ENCODE data around the gene POLN.

Gene POLN

GRCh38 chr4:2067446-2068197 is 174.3 kb downstream of the POLN start:
- Mint-ChIP-seq H3K4me3 (no peak overlapping the region), H3K4me1 (no peaks in the 10 kb centered on the region), H3K36me3 (no peaks in the 10 kb centered on the region), H3K9me3 (no peaks in the 10 kb centered on the region), H3K27me3 (no peaks in the 10 kb centered on the region), H3K27ac (no peak overlapping the region)

- no peak overlapping the region for H3K4me3 Mint-ChIP-seq
- no peaks in the 10 kb centered on the region for H3K9me3 Mint-ChIP-seq
- no peak overlapping the region for H3K27ac Mint-ChIP-seq
- H3K36me3 Mint-ChIP-seq, result no peaks in the 10 kb centered on the region
- peaks cover 2% of the 10 kb centered on the region for H3K27me3 Mint-ChIP-seq
- no peaks in the 10 kb centered on the region for H3K4me1 Mint-ChIP-seq
These were observed 175.1 kb downstream of the POLN start for GRCh38 chr4:2066571-2067445.

GRCh38 chr4:2066011-2066551 is 175.8 kb downstream of the POLN start:
- H3K4me1 Mint-ChIP-seq, result no peaks in the 10 kb centered on the region
- peaks cover 2% of the 10 kb centered on the region for H3K27me3 Mint-ChIP-seq
- H3K27ac Mint-ChIP-seq, result no peak overlapping the region
- no peaks in the 10 kb centered on the region for H3K9me3 Mint-ChIP-seq
- H3K36me3 Mint-ChIP-seq, result no peaks in the 10 kb centered on the region
- H3K4me3 Mint-ChIP-seq, result no peak overlapping the region

DNA sequence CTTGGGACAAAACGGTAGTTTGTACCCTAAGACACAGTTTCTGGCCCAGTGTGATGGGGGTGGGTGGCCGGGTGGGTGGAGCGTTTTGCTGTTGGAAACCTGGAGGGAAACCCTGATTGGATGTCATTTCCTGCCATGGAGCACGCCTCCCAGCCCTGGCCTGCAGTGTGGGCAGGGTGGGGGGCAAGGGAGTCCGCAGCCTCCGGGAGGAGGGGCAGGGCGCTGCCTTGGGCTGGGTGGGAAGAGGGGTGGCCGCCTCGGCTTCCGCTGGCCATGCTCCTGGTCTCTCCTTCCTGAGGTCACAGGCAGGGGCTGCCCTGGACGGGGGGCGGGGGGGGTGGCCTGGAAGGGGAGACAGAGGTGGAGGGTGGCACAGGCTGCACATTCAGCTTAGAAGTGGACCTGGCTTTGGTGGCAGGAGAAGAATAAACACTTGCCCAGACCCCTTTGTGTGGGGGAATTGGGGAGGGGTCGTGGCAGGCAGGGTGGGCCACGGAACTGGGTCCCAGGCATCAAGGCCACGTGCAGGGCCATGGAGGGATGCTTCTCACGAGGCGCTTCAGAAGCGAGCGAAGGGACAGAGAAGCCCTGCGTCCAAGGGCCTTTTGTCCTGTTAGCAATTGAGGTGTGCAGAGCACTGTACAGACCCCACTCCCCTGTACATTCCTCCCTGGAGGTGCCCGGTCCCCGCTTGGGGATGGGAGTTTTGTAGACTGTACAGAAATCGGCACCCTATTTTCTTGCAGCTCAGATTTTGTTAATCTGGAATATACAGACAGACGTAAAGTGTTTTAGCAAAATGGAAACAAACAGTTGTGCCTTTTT is 176.6 kb downstream of the POLN start:
- H3K27ac Mint-ChIP-seq, result no peak overlapping the region
- no peak overlapping the region for H3K4me3 Mint-ChIP-seq
- H3K27me3 Mint-ChIP-seq, result peaks cover 2% of the 10 kb centered on the region
- no peaks in the 10 kb centered on the region for H3K9me3 Mint-ChIP-seq
- no peaks in the 10 kb centered on the region for H3K4me1 Mint-ChIP-seq
- no peaks in the 10 kb centered on the region for H3K36me3 Mint-ChIP-seq

GRCh38 chr4:2064276-2064991 is 177.5 kb downstream of the POLN start:
- H3K4me1 Mint-ChIP-seq, result no peaks in the 10 kb centered on the region
- H3K4me3 Mint-ChIP-seq, result no peak overlapping the region
- no peaks in the 10 kb centered on the region for H3K9me3 Mint-ChIP-seq
- H3K27me3 Mint-ChIP-seq, result peaks cover 2% of the 10 kb centered on the region
- no peaks in the 10 kb centered on the region for H3K36me3 Mint-ChIP-seq
- no peak overlapping the region for H3K27ac Mint-ChIP-seq

GRCh38 chr4:2063557-2064275 is 178.2 kb downstream of the POLN start:
- Mint-ChIP-seq H3K27me3 (peaks cover 2% of the 10 kb centered on the region), H3K9me3 (no peaks in the 10 kb centered on the region), H3K4me3 (no peak overlapping the region), H3K36me3 (no peaks in the 10 kb centered on the region), H3K4me1 (no peaks in the 10 kb centered on the region), H3K27ac (no peak overlapping the region)

DNA sequence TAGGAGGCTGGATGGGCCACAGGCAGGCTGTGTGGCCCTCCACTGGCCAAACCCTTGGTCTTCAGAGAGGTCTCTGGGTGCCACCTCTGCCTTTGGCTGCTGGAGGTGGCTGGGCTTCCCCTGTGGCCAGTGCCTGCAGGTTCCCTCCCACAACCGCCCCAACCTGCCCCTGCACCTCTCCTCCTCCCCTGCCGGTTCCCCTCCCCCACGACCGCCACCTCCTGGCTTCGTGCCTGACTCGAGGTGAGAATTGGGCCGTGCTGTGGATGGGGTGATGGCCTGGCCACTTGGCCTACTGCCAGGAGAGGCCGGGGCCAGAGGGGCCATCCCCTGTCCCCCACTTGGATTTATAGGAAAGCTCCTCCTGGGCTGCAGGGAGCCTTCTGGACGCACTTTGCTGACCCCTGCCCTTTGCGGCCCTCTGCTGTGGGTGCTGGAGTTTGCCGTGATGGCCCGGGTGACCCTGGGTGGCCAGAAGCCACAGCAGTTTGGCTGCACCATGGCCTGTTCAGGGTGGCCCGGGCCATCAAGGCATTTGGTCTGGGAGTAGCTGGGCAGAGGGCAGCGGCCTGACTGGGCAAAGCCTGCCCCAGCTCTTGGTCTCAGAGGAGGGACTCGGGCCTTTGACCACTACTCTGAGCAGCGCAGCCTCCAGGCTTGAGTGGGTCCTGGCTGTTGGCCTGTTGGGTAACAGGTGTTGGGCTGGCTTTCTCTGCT is 179.0 kb downstream of the POLN start:
- Mint-ChIP-seq H3K36me3 (no peaks in the 10 kb centered on the region), H3K27me3 (peaks cover 2% of the 10 kb centered on the region), H3K4me1 (no peaks in the 10 kb centered on the region), H3K27ac (no peak overlapping the region), H3K9me3 (no peaks in the 10 kb centered on the region), H3K4me3 (no peak overlapping the region)

DNA sequence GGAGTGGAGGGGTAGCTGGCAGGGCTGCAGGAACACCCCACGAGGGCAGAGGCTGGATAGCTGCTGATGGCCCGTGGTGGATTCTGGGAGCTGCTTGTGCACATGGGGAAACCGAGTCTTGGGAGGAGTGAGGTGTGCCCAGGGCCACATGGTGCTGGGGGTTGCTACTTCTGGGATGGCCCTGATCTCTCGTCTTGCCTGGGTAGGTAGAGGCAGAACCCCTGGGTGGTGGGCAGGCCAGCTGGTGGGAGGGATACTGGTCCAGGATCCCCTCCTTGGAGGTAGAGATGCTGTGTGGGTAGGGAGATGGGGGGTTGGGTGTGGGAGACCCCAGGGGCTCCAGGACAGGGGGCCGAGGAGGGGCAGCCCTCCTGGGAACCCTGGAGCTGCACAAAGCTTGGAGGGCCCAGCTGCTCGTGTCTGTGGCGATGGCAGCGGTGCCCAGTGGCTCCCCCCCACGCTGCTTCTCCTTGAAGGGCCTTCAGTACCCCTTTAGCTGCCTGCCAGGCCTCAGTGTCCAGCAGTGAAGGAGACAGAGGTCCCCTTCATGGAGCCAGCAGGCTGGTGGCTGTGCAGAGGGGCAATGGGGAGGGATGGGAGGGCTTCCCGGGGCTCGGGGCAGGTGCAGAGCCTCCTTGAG is 179.6 kb downstream of the POLN start:
- no peaks in the 10 kb centered on the region for H3K36me3 Mint-ChIP-seq
- H3K4me1 Mint-ChIP-seq, result no peaks in the 10 kb centered on the region
- peaks cover 9% of the 10 kb centered on the region for H3K27me3 Mint-ChIP-seq
- H3K4me3 Mint-ChIP-seq, result no peak overlapping the region
- H3K27ac Mint-ChIP-seq, result no peak overlapping the region
- no peaks in the 10 kb centered on the region for H3K9me3 Mint-ChIP-seq

GRCh38 chr4:2061186-2062131 is 180.5 kb downstream of the POLN start:
- no peaks in the 10 kb centered on the region for H3K4me1 Mint-ChIP-seq
- no peak overlapping the region for H3K27ac Mint-ChIP-seq
- H3K27me3 Mint-ChIP-seq, result peaks cover 14% of the 10 kb centered on the region
- no peaks in the 10 kb centered on the region for H3K9me3 Mint-ChIP-seq
- no peaks in the 10 kb centered on the region for H3K36me3 Mint-ChIP-seq
- peak overlapping the region; percentile 7 for H3K4me3 Mint-ChIP-seq

DNA sequence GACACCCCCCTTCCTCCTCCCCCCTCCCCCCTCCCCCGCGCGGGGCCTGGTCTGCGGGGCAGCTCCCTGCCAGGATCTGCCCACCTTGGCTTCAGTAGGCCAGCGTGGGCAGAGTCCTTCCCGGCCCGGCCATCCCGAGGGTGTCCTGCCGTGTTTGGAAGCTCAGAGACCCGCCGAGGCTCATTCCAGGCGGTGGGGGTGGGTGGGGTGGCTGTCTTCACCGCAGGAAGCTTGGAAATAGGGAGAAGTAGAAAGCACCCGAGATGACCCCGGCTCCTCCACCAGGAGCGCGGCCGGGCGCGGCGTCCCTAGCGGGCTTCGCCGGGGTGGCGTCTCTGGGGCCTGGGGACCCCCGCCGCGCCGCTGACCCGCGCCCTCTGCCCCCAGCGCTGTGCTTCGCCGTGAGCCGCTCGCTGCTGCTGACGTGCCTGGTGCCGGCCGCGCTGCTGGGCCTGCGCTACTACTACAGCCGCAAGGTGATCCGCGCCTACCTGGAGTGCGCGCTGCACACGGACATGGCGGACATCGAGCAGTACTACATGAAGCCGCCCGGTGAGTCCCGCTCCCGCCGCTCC is 181.2 kb downstream of the POLN start:
- H3K27ac Mint-ChIP-seq, result no peak overlapping the region
- peaks cover 14% of the 10 kb centered on the region for H3K27me3 Mint-ChIP-seq
- H3K9me3 Mint-ChIP-seq, result no peaks in the 10 kb centered on the region
- no peaks in the 10 kb centered on the region for H3K4me1 Mint-ChIP-seq
- H3K36me3 Mint-ChIP-seq, result no peaks in the 10 kb centered on the region
- H3K4me3 Mint-ChIP-seq, result no peak overlapping the region

DNA sequence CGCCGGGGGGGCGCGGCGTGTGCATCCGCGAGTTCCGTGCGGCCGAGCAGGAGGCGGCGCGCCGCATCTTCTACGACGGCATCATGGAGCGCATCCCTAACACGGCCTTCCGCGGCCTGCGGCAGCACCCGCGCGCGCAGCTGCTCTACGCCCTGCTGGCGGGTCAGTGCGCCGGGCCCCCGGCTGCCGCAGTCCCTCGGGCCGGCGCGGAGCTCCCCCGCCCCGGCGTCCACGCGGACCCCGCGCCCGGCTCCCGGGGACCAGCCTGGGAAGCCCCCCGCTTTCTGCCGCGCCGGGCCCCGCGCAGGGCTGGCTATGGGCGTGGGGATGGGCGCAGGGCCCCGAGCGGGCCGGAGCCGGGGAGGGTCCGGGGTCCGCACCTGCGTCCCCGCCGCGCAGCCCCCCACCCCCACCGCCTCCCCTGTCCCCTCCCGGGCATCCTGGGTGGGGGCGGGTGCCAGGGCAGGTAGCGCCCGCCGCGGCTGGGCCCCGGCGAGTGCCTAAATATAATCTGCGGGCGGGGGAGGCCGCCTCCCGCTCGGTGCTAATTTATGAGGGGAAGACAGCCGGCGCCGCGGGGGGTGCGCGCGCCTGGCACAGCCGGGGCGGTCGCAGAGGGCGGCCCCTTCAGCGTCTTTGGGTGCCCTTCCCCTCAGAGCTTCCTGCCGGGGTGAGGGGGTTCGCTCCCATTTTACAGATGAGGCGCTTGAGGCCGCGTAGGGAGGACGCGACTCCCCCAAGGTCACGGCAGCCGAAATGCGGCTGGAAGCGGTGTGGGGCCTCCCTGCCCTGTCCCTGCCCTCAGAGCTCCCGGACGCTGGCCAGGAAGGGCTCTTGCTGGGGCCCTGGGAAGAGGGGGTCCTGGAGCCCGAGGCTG is 182.0 kb downstream of the POLN start:
- H3K4me3 Mint-ChIP-seq, result no peak overlapping the region
- H3K9me3 Mint-ChIP-seq, result no peaks in the 10 kb centered on the region
- no peaks in the 10 kb centered on the region for H3K4me1 Mint-ChIP-seq
- peaks cover 15% of the 10 kb centered on the region for H3K27me3 Mint-ChIP-seq
- H3K36me3 Mint-ChIP-seq, result no peaks in the 10 kb centered on the region
- no peak overlapping the region for H3K27ac Mint-ChIP-seq
